ENCODE measurements around the gene SMIM26.

SMIM26 gene

DNA sequence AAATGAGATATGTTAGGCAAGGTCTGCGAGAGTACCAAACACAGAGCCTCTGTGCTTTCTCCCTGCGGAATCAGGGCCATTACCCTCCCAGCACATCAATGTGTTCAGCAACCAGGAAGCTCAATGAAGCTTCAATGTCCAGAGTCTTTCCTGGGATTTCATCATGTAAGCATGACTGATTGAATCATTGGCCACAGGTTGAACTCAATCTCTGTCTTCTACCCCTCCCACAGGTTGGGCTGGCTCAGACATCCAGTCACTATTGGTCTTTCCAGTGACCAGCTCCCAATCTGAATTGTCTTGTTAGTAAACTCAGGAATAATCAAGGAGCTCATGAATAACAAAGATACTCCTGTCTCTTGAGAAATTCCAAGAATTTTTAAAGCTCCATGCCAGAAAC, 17.9 kb downstream of the SMIM26 start:
- DNase-seq: no peak

- peak; percentile 48 for DNase-seq
Measured at GRCh38 chr20:18587665-18588573, 20.7 kb downstream of the SMIM26 start, which contains the start of gene DTD1. Gene DTD1, plus strand, starts transcription at chr20:18588054. Its CDS starts 19 bp downstream, at chr20:18588073.

DNA sequence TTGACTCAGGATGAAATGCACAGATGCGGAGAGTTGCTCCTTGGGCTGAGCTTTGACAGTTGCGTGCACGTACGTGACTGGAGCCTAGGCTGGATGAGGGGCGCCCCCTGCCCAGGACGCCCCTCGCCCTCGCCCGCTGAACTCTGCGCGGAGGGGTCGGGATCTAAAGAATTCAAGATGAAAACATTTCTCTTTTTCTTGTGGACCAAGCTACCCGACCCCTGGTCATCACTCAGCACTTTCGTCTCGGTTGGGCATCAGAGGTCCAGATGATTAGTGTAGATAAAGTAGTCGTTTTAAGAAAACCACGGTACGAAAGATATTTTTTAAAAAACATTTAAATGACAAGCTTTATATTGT, 21.3 kb downstream of the SMIM26 start:
- no peak for DNase-seq

DNA sequence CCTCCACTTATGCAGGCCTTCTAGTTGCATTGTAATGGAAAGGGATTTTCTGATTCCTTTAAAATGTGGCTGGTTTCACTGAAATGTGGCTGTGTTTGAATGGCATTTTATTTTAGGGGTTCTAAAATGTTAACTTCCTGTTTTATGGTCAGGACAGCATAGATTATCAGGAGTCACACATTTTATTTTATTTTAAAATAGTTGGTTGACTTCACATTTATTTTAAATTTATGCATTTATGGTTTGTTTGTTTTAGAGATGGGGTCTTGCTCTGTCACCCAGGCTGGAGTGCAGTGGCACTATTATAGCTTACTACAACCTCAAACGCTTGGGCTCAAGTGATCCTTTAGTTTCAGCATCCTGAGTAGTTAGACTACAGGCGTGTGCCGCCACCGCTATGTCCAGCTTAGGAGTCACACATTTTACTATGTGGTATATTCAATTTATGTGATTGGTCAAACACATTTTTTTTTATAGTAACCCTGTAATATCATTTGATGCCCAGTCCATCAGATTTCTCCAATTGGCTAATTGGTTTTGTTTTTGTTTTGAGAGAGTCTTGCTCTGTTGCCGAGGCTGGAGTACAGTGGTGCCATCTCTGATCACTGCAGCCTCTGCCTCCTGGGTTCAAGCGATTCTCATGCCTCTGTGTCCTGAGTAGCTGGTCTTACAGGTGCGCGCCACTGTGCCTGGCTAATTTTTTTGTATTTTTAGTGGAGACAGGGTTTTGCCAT, 22.9 kb downstream of the SMIM26 start:
- DNase-seq: no peak

DNA sequence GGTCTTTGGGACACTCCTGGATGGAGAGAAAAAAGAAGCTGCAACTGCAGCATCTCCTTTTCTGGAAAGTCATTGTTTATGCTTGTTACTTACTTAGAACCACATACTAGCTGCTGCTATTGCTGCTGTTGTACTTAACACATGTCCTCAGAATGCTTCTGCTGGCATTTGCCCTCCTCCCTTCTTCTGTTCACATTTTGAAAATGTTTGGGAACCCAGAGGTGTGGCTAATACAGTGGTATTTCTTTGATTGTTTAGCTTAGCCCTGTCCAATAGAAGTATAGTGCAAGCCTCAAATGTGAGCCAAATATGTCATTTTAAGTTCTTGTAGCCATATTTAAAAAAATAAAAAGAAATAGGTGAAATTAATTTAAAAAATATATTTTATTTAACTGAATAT, 29.0 kb downstream of the SMIM26 start:
- DNase-seq: no peak

- DNase-seq: no peak
Measured at GRCh38 chr20:18609741-18610140, 42.5 kb downstream of the SMIM26 start.

DNA sequence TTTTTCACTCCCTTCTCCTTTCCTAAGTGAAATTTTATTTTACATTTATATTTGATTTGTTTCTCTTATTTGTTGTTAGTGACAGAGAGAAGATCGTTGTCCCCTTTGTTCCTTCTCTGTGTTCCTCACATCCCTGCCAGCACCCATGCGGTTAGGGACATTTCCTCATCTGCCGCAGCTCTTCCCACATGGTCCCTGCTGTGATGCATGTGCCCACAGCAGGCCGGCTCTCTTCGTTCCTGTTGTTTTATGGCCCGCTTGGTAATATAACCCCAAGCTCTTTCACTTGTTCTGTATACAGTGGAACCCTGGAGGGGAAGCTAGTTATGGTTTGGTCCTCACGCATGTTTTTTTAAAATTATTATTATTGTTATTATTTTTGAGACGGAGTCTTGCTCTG, 44.3 kb downstream of the SMIM26 start:
- DNase-seq: no peak

GRCh38 chr20:18613553-18613952, 46.3 kb downstream of the SMIM26 start:
- no peak for DNase-seq

DNA sequence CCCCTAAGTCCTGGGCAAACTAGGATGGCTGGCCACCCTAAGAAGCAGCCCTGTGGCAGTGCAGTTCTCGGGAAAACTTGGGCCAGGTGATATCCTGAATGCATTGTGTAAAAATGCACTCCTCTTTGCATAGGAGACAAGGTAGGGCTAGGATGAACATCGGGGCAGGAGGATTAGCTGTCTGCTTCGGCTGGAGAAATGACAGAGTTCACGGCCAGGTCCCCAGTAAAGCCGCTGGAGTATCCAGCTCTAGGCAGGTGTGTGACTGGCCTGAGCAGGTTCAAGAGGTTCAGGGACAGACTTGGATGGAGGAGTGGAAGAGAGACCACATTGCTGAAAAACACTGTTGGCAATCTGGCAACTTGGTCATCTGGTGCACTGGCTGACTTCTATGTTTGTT, 47.0 kb downstream of the SMIM26 start:
- DNase-seq: no peak

DNA sequence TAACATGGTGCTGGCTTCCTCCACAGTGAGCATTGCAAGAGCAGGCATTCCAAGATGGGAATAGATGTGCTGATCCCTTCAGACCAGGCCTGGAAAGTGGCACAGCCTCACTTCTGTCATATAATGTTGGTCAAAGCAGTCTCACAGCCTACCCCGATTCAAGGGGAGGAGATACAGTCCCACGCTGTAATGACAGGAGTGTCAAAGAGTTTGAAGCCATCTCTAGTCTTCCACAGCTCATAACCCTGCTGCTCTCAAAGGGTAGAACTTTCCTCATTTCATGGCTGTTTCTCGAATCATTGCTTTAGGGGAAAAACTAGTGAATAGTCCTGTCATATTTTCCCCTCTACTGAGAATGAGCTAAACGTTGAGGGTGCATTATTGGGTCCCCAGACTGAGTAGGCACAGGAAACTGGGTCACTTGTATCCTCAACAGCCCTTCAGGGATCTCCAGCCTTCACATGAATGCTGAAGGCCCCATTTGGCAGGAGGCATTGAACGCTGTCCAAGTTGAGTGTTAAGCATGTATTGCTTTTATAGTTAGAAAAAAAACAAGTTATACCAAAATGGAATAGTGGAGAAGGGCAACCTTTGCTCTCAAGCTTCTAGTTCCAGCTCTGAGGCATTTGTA, 47.9 kb downstream of the SMIM26 start:
- no peak for DNase-seq

Measured in NCI-H1694 treated with DMSO at 0.1 percent for 48 hours (cell line).